Right lung (tissue), 5 donors: ENCODE measurements around the gene CTNNA1. TPM values are rescaled to one million over a fixed set of nuclear protein-coding genes. Genes with fewer than 3 reads are reported as not detected.

ENCODE experiments used
- DNase-seq, 2 donors: peaks; one replicate each; pipeline ENCODE4 v3.0.0-alpha.2; 2013
- polyA plus RNA-seq, 5 donors: library from polyadenylated mRNA; unstranded; fragments of 120-200 nt; gene quantifications; one replicate each; pipeline versions ENCODE4 v1.2.1 to v1.2.3, GENCODE V29; 2013; ENCODE audit warnings: inconsistent platforms in 1 of 5, low replicate concordance in 1 of 5; ENCODE audit not compliant: insufficient read length in 5 of 5, insufficient read depth in 1 of 5

Gene CTNNA1
- polyA plus RNA-seq, 5 donors: 294 to 386 (median 345) TPM

GRCh38 chr5:138981586-138981985 is 228.4 kb downstream of the CTNNA1 start:
- no peak for DNase-seq

GRCh38 chr5:138983984-138984383 is 230.8 kb downstream of the CTNNA1 start:
- DNase-seq: no peak

Other genes starting within 250 kb of the CTNNA1 start
- 10 to 100 TPM; 62.5 to 84.3 (median 72.0) TPM for gene ETF1, start 210.2 kb upstream of the CTNNA1 start, polyA plus RNA-seq
- gene HSPA9, start 178.0 kb upstream of the CTNNA1 start, polyA plus RNA-seq: 100 to 1,000 TPM; 182 to 221 (median 212) TPM
- 1 to 10 TPM in 3 of 5 donors, under 1 TPM in 2; 0.50 to 2.2 (median 1.2) TPM for gene LRRTM2, start 121.9 kb downstream of the CTNNA1 start, polyA plus RNA-seq